ENCODE data around the gene POGLUT2.
"Not testable (repeated sequence)": the region's sequence is repeated elsewhere in the genome, so short reads cannot be mapped to it uniquely, and the experiment has no call there.

POGLUT2 gene

DNA sequence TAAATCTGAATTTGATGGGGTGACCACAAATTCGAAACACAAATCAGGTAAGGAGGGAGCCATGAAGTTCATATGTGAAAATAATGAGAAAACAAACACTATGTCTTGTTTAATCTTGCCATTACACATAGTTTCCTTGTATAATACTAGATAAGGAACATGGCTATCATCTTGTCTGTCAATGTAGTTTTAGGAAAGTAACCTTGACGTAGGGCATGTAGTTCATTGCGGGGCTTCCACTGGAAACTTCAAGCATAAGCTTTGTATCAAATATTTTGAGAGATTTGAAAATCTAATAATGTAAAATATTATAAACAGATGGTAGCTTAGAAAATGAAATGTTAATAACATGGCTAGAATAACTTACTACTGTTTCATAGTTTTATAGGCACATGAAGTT is 8.9 kb upstream of the POGLUT2 start:
- DNase-seq (ENCODE audit: low read depth, low spot score), result no peak

DNA sequence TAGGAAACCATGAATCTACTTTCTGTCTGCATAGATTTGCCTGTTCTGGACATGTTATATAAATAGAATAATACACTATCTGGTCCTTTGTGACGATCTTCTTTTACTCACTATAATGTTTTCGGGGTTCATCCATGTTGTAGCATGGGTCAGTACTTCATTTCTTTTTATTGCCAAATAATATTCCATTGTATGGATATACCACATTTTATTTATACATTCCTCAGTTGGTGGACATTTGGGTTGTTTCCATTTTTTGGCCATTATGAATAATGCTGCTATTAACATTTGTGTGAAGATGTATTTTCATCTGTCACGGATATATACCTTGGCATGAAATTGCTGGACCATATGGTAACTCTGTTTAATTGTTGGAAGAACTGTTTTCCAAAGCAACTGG is 6.9 kb upstream of the POGLUT2 start:
- DNase-seq (ENCODE audit: low read depth, low spot score), result no peak

DNA sequence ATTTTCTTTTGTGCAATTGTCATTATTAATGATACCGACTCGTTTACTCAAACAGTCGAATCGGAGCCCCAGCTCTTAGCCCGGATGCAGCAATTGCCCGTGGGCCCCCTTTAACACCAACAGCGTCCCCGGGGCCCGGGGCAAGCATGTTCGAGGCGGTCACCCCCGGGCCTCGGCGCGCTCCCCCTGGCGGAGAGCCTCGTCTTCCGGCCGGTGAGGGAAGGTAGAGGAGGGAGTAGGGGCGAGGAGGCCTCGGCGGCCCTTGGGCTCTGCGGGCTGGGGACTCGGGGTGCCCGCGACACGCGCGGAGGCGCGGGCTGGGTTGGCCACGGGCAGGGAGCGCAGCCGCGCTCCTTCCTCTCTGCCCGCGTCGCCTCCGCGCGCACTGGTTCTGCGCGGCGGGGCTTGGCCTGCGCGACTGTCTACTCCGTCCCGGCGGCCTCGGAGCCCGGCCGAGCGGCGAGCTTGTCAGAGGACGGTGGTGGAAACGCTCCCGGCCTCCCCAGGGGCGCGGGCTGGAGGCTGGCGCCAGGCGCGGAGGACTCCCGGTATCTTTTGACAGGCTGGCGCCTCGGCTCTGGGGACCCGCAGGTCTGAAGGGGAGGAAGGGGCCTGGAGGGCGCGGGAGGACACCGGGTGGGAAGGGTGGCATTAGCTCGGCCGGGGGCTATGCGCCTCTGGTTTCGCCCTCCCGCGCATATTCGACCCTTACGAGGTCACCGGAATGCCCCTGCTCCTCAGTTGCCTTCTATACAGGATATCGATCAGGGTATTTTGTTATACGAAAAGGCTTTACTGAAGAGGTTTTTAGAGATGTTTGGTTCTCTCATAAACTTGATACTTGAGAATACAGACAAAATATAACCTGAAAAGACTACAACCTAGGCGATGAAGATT is 1.6 kb upstream of the POGLUT2 start:
- DNase-seq (ENCODE audit: low read depth, low spot score), result no peak

DNA sequence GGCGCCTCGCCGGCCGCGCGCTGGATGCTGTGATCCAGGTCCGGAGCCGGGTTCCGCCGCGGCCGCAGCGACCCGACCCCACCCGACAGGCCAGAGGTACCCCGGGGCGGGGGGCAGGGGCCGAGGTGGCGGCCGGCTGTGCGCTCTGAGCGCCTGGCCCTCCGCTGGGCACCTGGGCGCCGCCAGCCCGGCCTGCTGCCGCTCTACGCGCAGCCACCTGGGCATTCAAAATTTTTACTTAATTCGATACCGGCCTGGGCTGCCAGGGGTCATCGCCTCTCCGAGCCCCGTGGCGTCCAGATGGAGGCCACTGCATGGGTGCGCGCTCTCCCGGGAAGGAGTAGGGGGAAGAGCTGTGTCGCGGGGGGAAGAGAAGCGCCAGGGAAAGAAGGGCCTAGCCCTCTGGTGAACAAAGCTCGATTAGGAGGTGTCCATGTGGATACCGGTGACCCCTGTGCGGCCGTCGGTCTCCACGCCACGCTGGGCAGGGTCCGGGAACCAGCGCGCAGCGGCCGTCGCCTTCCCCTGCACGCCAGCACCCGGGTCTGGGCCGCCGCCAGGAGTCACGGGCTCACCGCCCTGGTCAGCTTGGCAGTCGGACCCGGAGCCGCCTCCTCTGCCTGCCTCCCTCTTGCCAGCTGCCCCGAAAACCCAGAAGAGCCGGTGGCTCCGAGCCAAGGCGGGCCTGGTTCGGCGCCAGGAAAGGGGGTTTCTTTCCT is 809 bp upstream of the POGLUT2 start:
- no peak for DNase-seq (ENCODE audit: low read depth, low spot score)

DNA sequence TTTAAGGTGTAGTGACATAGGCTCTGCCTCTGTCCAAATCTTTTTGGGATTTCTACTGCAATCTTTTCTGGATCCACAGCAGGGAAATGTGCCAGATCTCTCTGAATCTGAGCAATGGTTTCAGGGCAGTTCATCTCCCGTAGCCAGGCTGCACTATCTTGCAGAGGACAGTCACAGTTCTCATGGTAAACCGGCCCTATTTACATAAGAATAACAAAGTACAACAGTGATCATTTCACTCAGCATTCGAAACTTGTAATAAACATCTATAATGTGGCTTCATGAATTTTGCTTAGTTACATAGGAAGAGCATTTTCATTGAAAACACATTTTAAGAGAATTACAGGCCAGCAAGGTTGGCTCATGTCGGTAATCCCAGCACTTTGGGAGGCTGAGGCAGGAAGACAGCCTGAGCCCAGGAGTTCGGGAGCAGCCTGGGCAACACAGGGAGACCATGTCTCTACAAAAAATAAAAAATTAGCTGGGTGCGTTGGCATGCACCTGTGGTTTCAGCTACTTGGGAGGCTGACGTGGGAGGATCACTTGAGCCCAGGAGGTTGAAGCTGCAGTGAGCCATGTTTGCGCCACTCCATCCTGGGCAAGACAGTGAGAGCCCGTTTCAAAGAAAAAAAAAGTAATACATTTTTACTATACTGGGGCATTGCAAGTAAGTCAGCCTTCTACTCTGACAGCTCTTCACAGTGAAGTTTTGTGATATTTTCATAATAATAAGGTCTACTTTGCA is 5.0 kb downstream of the POGLUT2 start:
- no peak for DNase-seq (ENCODE audit: low read depth, low spot score)

DNA sequence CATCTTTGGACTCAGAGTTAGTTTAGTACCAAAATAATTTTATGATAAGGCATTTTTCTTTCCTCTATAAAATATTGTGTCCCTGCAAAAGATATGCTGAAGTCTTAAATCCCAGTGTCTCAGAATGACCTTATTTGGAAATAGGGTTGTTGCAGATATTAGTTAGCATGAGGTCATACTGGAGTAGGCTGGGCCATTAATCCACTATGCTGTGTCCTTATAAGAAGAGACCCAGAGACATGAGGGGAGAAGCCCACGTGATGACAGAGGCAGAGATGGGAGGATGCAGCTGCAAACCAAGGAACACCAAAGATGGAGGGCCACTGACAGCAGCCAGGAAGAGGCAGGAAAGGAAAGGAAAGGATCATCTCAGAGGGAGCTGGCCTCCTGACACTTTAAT is 6.4 kb downstream of the POGLUT2 start:
- DNase-seq (ENCODE audit: low read depth, low spot score), result no peak

DNA sequence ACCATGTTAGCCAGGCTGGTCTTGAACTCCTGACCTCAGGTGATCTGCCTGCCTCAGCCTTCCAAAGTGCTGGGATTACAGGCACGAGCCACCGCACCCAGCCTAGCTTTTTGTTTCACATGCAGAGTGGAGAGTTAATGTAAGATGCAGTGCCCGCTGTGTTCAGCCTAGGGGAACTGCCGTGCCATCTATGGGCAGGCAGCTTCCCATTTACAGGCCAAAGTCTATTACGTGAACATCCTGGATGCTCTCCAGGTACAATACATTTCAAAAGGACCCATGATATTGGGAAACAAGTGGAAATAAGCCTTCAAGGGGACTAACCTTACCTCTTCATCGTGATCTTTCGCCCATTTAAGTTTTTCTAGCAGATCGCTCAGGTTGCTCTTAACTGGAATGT is 10.1 kb downstream of the POGLUT2 start:
- DNase-seq (ENCODE audit: low read depth, low spot score), result no peak

DNA sequence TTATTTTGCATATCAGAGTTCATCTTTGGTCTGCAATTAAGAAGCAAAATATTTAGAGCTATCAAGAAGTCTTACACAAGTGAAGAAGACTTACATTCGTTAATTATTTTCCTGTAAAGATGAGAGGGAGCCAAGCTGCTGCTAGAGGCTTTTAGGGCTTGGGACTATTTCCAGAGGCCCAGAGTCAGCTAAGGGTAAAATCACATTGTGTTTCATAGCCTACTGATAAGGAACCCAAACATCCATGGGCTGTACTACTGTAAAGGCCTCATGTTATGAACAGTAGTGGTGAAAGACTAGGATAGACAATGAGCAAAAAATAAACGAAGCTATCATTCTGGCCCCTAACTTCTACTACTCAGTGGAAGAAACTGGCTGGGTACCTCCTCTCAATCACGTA is 14.3 kb downstream of the POGLUT2 start:
- no peak for DNase-seq (ENCODE audit: low read depth, low spot score)

DNA sequence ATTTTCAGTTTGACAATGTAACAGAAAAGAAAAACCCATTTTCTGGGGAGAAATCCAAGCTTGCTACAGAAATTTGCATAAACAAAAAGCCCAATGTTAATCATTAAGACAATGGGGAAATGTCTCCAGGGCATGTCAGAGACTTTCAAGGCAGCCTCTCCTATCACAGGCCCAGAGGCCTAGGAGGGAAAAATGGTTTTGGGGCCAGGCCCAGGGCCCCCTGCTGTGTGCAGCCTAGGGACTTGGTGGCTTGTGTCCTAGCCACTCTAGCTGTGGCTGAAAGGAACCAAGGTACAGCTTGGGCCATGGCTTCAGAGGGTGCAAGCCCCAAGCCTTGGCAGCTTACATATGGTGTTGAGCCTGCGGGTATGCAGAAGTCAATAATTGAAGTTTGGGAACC is 17.2 kb downstream of the POGLUT2 start:
- DNase-seq (ENCODE audit: low read depth, low spot score), result no peak

DNA sequence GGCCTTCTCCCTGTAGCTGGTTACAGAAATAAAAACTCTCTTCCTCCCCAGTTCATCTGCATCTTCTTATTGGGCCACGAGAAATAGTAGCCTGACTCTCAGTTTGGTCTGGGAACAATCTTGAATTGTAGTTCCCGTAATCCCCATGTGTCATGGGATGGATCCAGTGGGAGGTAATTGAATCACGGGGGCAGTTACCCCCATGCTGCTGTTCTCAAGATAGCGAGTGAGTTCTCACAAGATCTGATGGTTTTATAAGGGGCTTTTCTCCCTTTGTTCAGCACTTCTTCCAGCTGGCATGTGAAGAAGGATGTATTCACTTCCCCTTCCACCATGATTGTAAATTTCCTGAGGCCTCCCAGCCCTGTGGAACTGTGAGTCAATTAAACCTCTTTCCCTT is 18.1 kb downstream of the POGLUT2 start:
- not testable (repeated sequence) for DNase-seq (ENCODE audit: low read depth, low spot score)

DNA sequence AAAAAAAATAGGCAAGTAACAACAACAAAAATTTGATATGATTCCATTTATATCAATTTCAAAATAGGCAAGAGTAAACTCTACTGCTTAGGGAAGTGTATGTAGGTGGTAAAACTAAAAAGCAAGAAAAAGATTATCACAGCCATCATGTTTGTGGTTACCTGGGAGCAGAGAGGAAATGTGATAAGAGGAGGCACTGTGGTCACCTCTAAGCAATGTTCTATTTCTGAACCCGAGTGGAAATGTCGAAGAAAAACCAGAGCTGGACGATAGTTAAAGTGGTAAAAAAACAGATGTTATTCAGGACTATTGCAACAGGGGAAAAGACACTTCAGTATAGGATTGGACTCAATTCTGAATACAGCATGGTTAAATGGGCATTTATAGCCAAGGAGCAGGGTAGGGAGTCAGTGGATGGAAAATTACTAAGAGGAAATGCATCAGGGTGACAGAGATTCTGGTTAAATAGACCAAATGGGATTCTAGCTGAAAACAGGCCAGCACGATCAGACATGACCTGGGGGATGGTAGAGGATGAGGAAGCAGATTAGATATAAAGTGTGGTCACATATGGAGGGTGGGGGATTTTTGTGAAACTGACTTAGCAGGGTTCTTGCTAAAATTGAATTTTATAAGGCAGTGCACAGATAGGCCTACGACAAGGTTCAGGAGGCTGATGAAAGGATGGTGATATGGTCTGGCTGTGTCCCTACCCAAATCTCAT is 19.2 kb downstream of the POGLUT2 start:
- DNase-seq (ENCODE audit: low read depth, low spot score), result no peak

DNA sequence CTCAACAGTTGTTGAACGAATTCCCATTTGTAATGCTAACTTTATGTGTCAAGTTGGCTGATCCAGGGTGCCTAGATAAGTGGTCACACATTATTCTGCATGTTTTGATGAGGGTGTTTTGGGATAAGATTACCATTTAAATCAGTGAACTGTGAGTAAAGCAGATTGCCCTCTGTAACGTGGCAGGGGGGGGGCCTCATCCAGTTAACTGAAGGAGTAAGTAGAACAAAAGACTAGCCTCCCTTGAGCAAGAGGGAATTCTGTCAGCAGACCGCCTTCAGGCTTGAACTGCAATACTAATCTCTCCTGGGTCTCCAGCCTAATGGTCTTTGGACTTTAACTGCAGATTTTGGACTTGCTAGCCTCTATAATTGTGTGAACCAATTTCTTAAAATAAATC is 21.0 kb downstream of the POGLUT2 start:
- no peak for DNase-seq (ENCODE audit: low read depth, low spot score)

DNA sequence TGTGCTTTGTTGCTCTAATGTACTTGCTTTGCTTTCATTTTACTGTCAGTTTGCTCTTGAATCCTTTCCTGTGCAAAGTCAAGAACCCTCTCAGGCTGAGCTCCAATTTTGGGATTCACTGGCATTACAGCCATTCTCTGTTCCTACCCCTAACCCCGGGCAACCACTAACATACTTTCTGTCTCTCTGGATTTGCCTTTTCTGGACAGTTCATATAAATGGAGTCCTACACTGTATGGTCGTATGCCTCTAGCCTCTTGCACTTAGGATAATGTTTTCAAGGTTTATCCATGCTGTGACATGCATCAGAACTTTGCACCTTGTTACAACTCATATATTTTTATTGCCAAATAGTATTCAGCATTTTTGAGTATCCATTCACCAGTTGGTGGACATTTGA is 22.5 kb downstream of the POGLUT2 start:
- no peak for DNase-seq (ENCODE audit: low read depth, low spot score)

DNA sequence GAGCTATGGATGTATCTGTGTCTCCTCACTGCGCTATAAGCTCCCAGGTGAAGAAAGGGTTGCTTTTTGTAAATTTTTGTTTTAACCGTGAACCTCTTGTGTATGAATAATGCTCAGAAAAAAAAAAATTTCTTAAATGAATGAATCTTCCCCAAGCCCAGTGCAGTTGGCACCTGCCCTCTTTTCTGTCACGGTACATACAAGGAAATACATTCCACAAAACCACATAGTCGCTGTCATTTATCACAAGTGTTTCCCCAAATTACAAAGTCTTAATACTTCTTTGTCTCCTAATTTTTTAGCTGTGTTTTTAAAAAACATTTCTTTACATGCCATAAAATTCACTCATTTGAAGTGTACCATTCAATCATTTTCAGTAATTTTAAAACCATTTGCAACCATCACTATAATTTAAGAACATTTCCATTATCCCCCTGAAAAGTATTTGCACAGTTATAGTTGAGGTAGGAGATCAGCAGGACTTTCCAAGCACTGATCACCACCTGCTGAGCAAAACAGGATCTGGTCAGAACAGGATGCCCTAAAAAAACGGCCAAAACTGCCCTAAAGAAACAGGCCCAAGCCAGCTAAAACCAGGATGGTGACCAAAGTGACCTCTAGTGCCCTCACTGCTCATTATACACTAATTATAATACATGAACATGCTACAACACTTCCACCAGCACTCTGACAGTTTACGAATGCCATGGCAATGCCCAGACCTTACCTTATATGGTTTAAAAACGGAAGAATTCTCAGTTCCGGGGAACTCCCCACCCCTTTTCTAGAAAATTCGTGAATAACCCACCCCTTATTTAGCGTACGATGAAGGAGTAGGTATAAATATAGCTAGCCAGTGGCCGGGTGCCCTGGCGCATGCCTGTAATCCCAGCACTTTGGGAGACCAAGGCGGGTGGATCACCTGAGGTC is 23.9 kb downstream of the POGLUT2 start:
- DNase-seq (ENCODE audit: low read depth, low spot score), result no peak

DNA sequence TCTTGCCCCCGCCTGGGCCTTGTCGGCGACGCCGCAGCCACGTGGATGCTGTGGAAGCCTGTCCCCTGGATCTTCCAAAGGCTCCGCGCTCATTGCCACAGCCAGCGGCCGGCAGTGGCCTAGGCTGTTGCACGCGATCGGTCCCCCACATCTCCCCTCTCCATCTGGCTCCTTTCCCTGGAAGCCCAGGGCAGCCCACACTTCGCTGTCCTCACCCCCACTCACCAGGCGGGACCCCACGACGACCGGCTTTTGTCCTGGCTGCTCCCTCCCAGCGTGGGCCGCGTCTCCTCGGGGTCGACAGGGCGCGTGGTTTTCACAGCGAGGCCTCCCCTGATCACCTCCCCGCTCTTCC is 24.6 kb downstream of the POGLUT2 start:
- DNase-seq (ENCODE audit: low read depth, low spot score), result no peak

DNA sequence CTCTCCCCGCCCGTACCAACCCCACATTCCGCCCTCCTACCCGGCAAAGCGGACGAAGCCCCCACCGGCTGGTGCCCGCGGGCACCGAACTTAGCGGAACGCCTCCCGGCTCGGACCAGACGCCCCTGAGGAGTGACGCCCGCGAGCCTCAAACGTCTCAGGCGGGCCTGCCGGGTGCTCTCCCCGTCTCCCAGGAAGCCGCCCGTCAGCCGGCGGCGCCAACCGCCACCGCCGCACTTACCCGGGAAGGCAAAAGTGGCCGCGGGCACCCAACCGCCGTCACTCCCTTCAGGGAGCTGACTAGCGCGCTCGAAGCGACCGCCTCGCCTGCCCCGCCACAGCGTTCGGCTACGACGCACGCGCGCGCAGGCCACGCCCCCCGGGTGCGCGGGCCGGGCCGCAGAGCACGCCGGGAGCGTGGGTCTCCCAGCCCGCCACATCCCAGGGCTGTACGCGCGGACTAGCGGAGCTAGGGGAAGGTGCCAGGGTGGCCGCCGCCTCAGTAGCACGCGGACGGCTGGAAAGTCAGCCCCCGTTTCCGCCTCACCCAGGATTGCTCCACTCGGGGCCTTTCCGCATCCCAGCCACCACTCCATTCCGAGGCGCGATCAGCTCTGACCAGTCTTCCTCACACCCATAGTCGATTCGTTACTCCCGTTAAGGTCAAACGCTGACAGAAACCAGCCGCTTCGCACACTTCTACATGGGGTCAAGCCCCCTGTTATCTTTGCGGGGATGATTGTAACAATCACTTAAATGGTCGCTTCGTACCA is 25.1 kb downstream of the POGLUT2 start, which contains the start of gene TEX30:
TEX30 (minus strand) TSS at position 346 of the 773 bp plus-strand sequence. CDS start 3,760 bp downstream, outside the sequence.
- DNase-seq (ENCODE audit: low read depth, low spot score), result no peak

DNA sequence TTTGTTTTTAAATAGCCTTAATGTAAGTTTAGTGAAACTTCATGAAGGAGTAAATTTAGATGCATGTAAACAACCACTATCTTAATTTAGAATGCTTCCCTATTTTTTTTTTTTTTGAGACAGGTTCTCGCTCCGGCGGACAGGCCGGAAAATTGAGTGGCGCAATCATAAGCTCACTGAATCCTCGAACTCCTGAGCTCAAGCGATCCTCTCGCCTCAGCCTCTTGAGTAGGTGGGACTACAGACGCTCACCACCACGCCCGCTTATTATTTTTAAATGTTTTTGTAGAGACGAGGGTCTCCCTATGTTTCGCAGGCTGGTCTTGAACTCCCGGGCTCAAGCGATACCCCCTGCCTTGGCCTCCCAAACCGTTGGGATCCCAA is 26.7 kb downstream of the POGLUT2 start:
- no peak for DNase-seq (ENCODE audit: low read depth, low spot score)

DNA sequence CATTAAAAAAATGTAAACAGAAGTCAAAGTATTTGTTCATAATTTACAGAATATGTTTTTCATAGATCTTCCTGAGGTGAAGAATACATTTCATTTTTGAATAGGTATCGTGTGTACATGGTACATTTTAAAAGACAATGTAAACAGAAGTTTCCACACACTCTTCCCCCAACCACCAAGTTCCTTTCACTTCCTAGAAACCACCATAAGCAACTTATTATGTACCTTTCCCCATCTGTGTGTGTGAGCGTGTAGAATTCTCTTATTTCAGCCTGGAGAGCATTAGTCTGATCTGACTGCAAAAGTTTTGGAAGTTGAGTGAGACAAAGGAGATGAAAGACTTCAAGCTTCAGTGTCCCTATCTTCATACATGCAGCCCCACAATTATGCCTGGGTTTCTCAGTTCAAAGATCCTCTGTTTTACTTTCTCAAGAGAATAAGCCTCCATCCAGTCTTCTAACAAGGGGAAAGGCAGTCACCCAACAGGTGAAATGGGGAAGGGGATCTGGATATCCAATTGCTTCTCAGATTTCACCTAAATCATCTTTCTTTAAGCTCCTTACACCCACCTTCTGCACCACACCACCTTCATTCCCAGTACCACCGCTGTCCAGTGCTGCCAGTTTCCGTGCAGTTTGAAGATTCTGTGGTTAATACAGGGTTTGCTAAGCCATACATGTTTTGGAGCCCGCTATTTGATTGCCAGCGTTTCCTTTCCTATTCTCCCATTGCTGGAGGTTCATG is 27.3 kb downstream of the POGLUT2 start:
- no peak for DNase-seq (ENCODE audit: low read depth, low spot score)

DNA sequence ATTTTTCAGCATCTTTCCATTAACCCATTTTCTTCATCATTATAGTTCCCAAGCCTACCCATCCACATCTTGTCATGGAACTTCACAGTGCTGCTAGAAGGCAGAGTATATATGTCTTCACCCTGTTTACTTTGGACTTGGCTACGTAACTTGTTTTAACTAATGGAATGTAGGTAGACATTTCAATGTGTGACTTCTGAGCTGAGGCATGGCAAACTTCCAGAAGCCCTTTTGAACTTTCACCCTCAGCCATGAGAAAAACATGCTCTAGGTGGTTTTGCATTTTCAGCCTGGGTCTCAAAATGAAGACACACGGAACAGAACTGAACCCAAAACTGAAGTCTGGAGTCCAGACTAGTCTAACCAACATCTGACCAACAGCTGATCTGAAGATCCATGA is 28.3 kb downstream of the POGLUT2 start:
- DNase-seq (ENCODE audit: low read depth, low spot score), result no peak

All from iPS DF 19.7 (cell line).